ENCODE results near the gene ZACN. TPM values are rescaled to one million over a fixed set of nuclear protein-coding genes. Genes with fewer than 3 reads are reported as not detected.
A peak's percentile ranks its signal among the peaks of the same experiment; 100 is the strongest.

Gene ZACN
- total RNA-seq, 1 experiment from 2014 or later, result 0.09 TPM

DNA sequence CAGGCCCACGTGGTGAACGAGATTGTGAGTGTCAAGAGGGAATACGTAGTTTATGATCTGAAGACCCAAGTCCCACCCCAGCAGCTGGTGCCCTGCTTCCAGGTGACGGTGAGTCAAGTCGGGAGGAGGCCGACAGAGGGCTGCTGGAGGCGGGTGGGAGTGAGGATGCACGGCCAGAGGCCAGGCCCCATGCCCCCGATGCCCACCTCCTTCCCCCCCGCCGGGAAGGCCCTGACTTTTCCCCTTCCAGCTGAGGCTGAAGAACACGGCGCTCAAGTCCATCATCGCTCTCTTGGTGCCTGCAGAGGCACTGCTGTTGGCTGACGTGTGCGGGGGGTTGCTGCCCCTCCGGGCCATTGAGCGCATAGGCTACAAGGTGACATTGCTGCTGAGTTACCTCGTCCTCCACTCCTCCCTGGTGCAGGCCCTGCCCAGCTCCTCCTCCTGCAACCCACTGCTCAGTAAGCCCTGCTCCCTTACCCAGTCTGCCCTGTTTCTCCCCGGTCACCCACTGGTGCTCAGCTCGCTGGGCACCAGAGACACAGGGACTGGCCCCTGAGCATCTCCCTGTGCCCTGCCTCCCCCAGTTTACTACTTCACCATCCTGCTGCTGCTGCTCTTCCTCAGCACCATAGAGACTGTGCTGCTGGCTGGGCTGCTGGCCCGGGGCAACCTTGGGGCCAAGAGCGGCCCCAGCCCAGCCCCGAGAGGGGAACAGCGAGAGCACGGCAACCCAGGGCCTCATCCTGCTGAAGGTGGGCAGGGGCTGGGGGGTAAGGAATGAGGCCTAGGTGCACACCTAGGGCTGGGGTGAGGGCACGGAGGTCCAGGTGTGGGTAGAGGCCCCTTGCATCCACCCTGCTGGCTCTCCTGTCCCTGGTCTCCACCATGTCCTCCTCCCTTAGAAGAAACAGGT lies 2.6 kb downstream of the ZACN start:
- H3K79me2 ChIP-seq (ENCODE audit: insufficient read depth, low read length), result no peaks in the 10 kb centered on the region
- Mint-ChIP-seq H3K4me3 (no peak overlapping the region; a peak in 3 of 5 replicates), H3K36me3 (ENCODE audit: insufficient read depth in 1 of 3, low read depth in 3 of 3) (peaks cover 8 to 43% (median 28%) of the 10 kb centered on the region in 3 experiments; a peak in 6 of 7 replicates), H3K9me3 (no peaks in the 10 kb centered on the region; a peak in 1 of 5 replicates), H3K27me3 (ENCODE audit: low read depth) (peaks cover 39% of the 10 kb centered on the region), H3K4me1 (peaks cover 32 to 41% of the 10 kb centered on the region in 2 experiments), H3K27ac (peak overlapping the region in 2 of 3 experiments; percentile 51 to 91; a peak in 3 of 7 replicates)
- H3K14ac ChIP-seq (ENCODE audit: insufficient read depth, low read length), result no peak overlapping the region
- H3K56ac ChIP-seq (ENCODE audit: insufficient read length, low read depth, low read length), result no peak overlapping the region
- no peaks in the 10 kb centered on the region for H3K9me3 ChIP-seq (ENCODE audit: control insufficient read depth, low read depth, low read length)
- no peak overlapping the region for H2AK5ac ChIP-seq (ENCODE audit: insufficient read length, low read length)
- no peak overlapping the region for H4K8ac ChIP-seq (replicated peaks; ENCODE audit: insufficient read length, low read depth, low read length)
- no peak overlapping the region for H2BK20ac ChIP-seq (ENCODE audit: low read depth, low read length, poor library complexity, severe bottlenecking)
- H3K4me1 ChIP-seq (ENCODE audit: insufficient read depth, low read length), result peaks cover 8% of the 10 kb centered on the region; the same call in 1 of the 2 replicates
- H3K4me2 ChIP-seq (ENCODE audit: insufficient read depth, insufficient read length, low read length), result no peak overlapping the region
- H3K18ac ChIP-seq (ENCODE audit: insufficient read length, low read depth, low read length), result no peak overlapping the region
- no peak overlapping the region for H2BK120ac ChIP-seq (ENCODE audit: low read depth, low read length, poor library complexity, severe bottlenecking)
- H3K27ac ChIP-seq (ENCODE audit: insufficient read length, low read depth, low read length), result no peak overlapping the region
- no CpG with 5 or more reads among the region's 27 CpGs for WGBS (ENCODE audit: extremely low coverage, insufficient read length, low lambda C conversion rate)
- H3K9ac ChIP-seq (ENCODE audit: extremely low read depth, insufficient read length, low read length), result no peak overlapping the region
- peaks cover 12% of the 10 kb centered on the region for H3K23me2 ChIP-seq (ENCODE audit: insufficient read length, low read depth, low read length, poor library complexity, severe bottlenecking)
- H4K91ac ChIP-seq (ENCODE audit: insufficient read length, low read depth, low read length), result no peak overlapping the region
- peaks cover 28% of the 10 kb centered on the region for H3K27me3 ChIP-seq (ENCODE audit: insufficient read depth, low read length)
- H3T11ph ChIP-seq (ENCODE audit: low read length), result no peak overlapping the region
- no peak overlapping the region for H2BK15ac ChIP-seq (ENCODE audit: low read depth, low read length)
- no peak overlapping the region for H4K5ac ChIP-seq (ENCODE audit: insufficient read length, low read depth, low read length)
- TF ChIP-seq, protein P1, sequence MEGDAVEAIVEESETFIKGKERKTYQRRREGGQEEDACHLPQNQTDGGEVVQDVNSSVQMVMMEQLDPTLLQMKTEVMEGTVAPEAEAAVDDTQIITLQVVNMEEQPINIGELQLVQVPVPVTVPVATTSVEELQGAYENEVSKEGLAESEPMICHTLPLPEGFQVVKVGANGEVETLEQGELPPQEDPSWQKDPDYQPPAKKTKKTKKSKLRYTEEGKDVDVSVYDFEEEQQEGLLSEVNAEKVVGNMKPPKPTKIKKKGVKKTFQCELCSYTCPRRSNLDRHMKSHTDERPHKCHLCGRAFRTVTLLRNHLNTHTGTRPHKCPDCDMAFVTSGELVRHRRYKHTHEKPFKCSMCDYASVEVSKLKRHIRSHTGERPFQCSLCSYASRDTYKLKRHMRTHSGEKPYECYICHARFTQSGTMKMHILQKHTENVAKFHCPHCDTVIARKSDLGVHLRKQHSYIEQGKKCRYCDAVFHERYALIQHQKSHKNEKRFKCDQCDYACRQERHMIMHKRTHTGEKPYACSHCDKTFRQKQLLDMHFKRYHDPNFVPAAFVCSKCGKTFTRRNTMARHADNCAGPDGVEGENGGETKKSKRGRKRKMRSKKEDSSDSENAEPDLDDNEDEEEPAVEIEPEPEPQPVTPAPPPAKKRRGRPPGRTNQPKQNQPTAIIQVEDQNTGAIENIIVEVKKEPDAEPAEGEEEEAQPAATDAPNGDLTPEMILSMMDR (conservative IDR thresholded peaks at IDR 0.05), result no peak
- no peak overlapping the region for H3K4ac ChIP-seq (ENCODE audit: low read depth, low read length)
- H2AFZ ChIP-seq (ENCODE audit: low read length), result no peak overlapping the region
- H4K20me1 ChIP-seq (ENCODE audit: control insufficient read depth, insufficient read depth, insufficient read length), result peaks cover 3% of the 10 kb centered on the region
- H3K79me1 ChIP-seq (ENCODE audit: insufficient read depth, low read depth, low read length, poor library complexity, severe bottlenecking), result no peaks in the 10 kb centered on the region
- peak; percentile 57 for DNase-seq
- H2BK12ac ChIP-seq (ENCODE audit: insufficient read length, low read depth, low read length), result no peak overlapping the region
- H2BK5ac ChIP-seq (ENCODE audit: insufficient read length, low read length), result no peak overlapping the region
- H3K23ac ChIP-seq (ENCODE audit: insufficient read length, low read depth, low read length), result no peak overlapping the region
